Measurements from ENCODE around the gene PDK1.
A peak's percentile ranks its signal among the peaks of the same experiment; 100 is the strongest.

PDK1 gene

DNA sequence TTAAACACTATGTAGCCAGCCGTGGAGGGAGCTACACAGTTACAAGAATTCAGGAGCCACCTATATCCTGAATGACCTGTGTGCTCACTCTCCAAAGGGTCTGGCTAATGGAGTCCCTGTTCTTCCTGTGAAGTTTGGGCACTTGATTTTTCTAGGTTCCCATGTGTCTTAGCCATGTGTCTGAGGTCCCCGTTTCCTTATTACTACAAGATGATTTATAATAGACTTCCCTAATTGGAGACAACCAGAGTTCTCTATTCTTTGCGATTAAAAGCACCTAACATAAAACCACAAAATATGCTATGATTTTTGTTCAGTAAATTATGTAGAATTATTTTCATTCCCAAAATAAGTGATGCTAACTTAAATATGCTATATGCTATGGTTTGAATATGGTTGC, 83.4 kb downstream of the PDK1 start:
- H3K27me3 ChIP-seq (ENCODE audit: insufficient read depth, low read length, poor library complexity): no peaks in the 10 kb centered on the region
- no peak overlapping the region for H3K4me2 ChIP-seq (ENCODE audit: insufficient read depth, low read length)
- no peaks in the 10 kb centered on the region for H3K36me3 ChIP-seq (ENCODE audit: insufficient read depth, low read length)
- TF ChIP-seq EZH2 (IDR thresholded peaks at IDR 0.05; ENCODE audit: borderline replicate concordance, low read depth, low read length, severe bottlenecking): no peak
- TF ChIP-seq, protein P1, sequence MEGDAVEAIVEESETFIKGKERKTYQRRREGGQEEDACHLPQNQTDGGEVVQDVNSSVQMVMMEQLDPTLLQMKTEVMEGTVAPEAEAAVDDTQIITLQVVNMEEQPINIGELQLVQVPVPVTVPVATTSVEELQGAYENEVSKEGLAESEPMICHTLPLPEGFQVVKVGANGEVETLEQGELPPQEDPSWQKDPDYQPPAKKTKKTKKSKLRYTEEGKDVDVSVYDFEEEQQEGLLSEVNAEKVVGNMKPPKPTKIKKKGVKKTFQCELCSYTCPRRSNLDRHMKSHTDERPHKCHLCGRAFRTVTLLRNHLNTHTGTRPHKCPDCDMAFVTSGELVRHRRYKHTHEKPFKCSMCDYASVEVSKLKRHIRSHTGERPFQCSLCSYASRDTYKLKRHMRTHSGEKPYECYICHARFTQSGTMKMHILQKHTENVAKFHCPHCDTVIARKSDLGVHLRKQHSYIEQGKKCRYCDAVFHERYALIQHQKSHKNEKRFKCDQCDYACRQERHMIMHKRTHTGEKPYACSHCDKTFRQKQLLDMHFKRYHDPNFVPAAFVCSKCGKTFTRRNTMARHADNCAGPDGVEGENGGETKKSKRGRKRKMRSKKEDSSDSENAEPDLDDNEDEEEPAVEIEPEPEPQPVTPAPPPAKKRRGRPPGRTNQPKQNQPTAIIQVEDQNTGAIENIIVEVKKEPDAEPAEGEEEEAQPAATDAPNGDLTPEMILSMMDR (IDR thresholded peaks at IDR 0.05; ENCODE audit: borderline replicate concordance, extremely low read depth, low read length, poor library complexity, severe bottlenecking): no peak
- H2AFZ ChIP-seq (ENCODE audit: low read depth, low read length): no peak overlapping the region
- H4K20me1 ChIP-seq (ENCODE audit: insufficient read depth, low read length): no peaks in the 10 kb centered on the region
- H3K27ac ChIP-seq (ENCODE audit: low read length): no peak overlapping the region
- no peak overlapping the region for H3K9ac ChIP-seq (ENCODE audit: low read depth, low read length)
- no peak overlapping the region for H3K4me3 ChIP-seq (ENCODE audit: low read depth in 1 of 2, low read length in 2 of 2)
- no peaks in the 10 kb centered on the region for H3K79me2 ChIP-seq (ENCODE audit: insufficient read depth, low read length)
- no peak for DNase-seq
- H3K9me3 ChIP-seq (ENCODE audit: insufficient read depth, low read length, severe bottlenecking): no peaks in the 10 kb centered on the region
- ATAC-seq (ENCODE audit: insufficient read depth, low read depth): no peak
- H3K4me1 ChIP-seq (ENCODE audit: insufficient read depth, low read length): no peaks in the 10 kb centered on the region

DNA sequence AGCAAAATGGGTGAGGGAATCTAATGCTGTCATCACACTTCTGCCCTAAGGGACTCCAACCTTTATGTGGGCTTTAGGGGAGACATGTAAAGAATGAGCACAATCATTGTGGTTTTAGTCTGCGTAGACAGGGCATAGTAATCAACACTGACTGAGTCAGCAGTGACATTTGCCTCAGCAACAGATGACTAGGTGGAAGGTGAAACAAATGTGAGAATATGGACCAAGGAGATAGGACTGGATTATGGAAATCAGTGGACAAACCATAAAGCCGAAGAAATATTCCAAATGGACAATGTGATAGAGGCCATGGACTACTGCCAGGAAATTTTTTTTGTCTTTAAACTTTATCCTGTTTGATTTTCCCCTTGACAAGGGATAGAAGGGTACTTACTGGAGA, 83.9 kb downstream of the PDK1 start:
- DNase-seq (no peak), ATAC-seq (ENCODE audit: insufficient read depth, low read depth) (0 out of 3 replicates have a peak, but pooled peaks have one; percentile 29)
- no peak overlapping the region for H3K4me3 ChIP-seq (ENCODE audit: low read depth in 1 of 2, low read length in 2 of 2)
- no peak for TF ChIP-seq EZH2 (IDR thresholded peaks at IDR 0.05; ENCODE audit: borderline replicate concordance, low read depth, low read length, severe bottlenecking)
- TF ChIP-seq, protein P1 (IDR thresholded peaks at IDR 0.05; ENCODE audit: borderline replicate concordance, extremely low read depth, low read length, poor library complexity, severe bottlenecking): no peak
- no peak overlapping the region for H2AFZ ChIP-seq (ENCODE audit: low read depth, low read length)
- H4K20me1 ChIP-seq (ENCODE audit: insufficient read depth, low read length): no peaks in the 10 kb centered on the region
- H3K4me1 ChIP-seq (ENCODE audit: insufficient read depth, low read length): no peaks in the 10 kb centered on the region
- no peak overlapping the region for H3K27ac ChIP-seq (ENCODE audit: low read length)
- no peaks in the 10 kb centered on the region for H3K27me3 ChIP-seq (ENCODE audit: insufficient read depth, low read length, poor library complexity)
- no peaks in the 10 kb centered on the region for H3K36me3 ChIP-seq (ENCODE audit: insufficient read depth, low read length)
- no peak overlapping the region for H3K9ac ChIP-seq (ENCODE audit: low read depth, low read length)
- no peaks in the 10 kb centered on the region for H3K9me3 ChIP-seq (ENCODE audit: insufficient read depth, low read length, severe bottlenecking)
- H3K4me2 ChIP-seq (ENCODE audit: insufficient read depth, low read length): no peak overlapping the region
- no peaks in the 10 kb centered on the region for H3K79me2 ChIP-seq (ENCODE audit: insufficient read depth, low read length)

DNA sequence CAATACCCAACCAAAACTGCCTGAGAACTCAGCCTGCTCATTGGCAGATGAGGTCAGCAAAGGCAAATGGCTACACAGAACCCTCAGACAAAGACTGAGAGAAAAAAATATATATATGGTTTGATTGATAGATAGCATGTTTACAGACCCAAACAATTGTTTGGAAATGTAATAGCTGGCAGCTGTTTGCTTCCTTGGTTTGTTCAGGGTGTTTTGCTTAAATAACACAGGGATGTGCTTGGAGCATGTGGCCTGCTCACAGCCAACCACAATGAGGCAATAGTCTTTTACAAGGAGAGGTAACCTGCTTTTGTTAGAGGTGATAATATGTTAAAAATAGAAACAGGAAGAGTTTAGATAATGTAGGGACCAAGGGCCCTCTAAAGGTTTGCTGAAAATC, 84.5 kb downstream of the PDK1 start:
- Histone ChIP-seq H3K36me3 (ENCODE audit: insufficient read depth, low read length) (no peaks in the 10 kb centered on the region), H2AFZ (ENCODE audit: low read depth, low read length) (no peak overlapping the region), H3K4me2 (ENCODE audit: insufficient read depth, low read length) (no peak overlapping the region), H3K4me3 (ENCODE audit: low read depth in 1 of 2, low read length in 2 of 2) (no peak overlapping the region), H3K4me1 (ENCODE audit: insufficient read depth, low read length) (no peaks in the 10 kb centered on the region), H3K9me3 (ENCODE audit: insufficient read depth, low read length, severe bottlenecking) (no peaks in the 10 kb centered on the region), H3K27me3 (ENCODE audit: insufficient read depth, low read length, poor library complexity) (no peaks in the 10 kb centered on the region), H3K9ac (ENCODE audit: low read depth, low read length) (no peak overlapping the region), H3K27ac (ENCODE audit: low read length) (no peak overlapping the region), H4K20me1 (ENCODE audit: insufficient read depth, low read length) (no peaks in the 10 kb centered on the region), H3K79me2 (ENCODE audit: insufficient read depth, low read length) (no peaks in the 10 kb centered on the region)
- TF ChIP-seq, protein P1 (IDR thresholded peaks at IDR 0.05; ENCODE audit: borderline replicate concordance, extremely low read depth, low read length, poor library complexity, severe bottlenecking): no peak
- TF ChIP-seq EZH2 (IDR thresholded peaks at IDR 0.05; ENCODE audit: borderline replicate concordance, low read depth, low read length, severe bottlenecking): no peak
- DNase-seq (no peak), ATAC-seq (ENCODE audit: insufficient read depth, low read depth) (no peak)
